Activated naive CD8-positive, alpha-beta T cell treated with anti-CD3 and anti-CD28 coated beads for 36 hours (primary cell): ENCODE results near the gene CEP20. TPM values are rescaled to one million over a fixed set of nuclear protein-coding genes. Genes with fewer than 3 reads are reported as not detected.

Experiments used
- DNase-seq: peaks from one replicate; pipeline ENCODE4 v3.0.0; 2021
- H3K27ac Mint-ChIP-seq: one replicate; pipeline ENCODE4 v1.8.0; 2022; ENCODE audit warnings: mild to moderate bottlenecking, moderate library complexity, mixed read lengths
- H3K27me3 Mint-ChIP-seq: one replicate; pipeline ENCODE4 v1.8.0; 2022; ENCODE audit warnings: mild to moderate bottlenecking, mixed read lengths
- H3K36me3 Mint-ChIP-seq: one replicate; pipeline ENCODE4 v1.8.0; 2021; ENCODE audit warnings: mild to moderate bottlenecking, mixed read lengths
- H3K4me1 Mint-ChIP-seq: one replicate; pipeline ENCODE4 v1.8.0; 2021; ENCODE audit warnings: mixed read lengths
- H3K4me3 Mint-ChIP-seq: one replicate; pipeline ENCODE4 v1.8.0; 2022; ENCODE audit warnings: mild to moderate bottlenecking, moderate library complexity, mixed read lengths
- H3K9me3 Mint-ChIP-seq: one replicate; pipeline ENCODE4 v1.8.0; 2022; ENCODE audit warnings: mixed read lengths
- total RNA-seq, 2 experiments: library from RNA; stranded (reverse); gene quantifications; one replicate each; pipeline ENCODE4 v1.2.3, GENCODE V29; 2021

Gene CEP20
- total RNA-seq, 2 experiments from 2014 or later: 37.5 to 44.9 TPM

DNA sequence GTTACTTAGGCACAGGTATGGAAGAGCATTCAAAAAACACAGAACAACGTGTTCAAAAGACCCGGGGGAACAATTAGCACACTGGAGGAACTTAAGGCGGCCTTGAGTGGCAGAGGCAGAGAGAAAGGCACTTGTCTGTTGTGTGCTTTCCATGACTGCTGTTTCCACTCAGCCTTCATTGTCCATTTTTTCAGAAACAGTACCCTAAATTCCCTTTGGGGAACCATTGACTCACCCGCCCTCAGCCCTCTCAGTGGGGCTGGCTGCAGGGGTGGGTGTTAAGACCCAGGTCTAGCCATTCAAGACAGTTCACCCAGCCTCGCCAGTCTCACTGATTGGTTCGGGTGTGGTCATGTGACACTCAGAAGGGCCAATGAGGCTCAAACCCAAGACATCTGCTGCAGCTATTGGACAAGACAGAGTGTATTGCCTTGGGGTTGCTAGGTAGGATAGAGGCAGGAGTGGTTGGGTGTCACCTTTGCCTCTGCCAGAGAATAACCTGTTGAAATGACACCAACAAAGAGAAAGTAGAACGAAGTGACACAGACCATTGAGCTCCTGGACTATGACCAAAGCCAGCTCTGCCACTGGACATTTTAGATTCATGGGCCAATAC is 19.6 kb upstream of the CEP20 start:
- Mint-ChIP-seq H3K27me3 (no peaks in the 10 kb centered on the region), H3K36me3 (no peaks in the 10 kb centered on the region), H3K9me3 (peaks cover 3% of the 10 kb centered on the region), H3K27ac (no peak overlapping the region), H3K4me1 (peaks cover 10% of the 10 kb centered on the region), H3K4me3 (no peak overlapping the region)
- DNase-seq: peak; percentile 57

DNA sequence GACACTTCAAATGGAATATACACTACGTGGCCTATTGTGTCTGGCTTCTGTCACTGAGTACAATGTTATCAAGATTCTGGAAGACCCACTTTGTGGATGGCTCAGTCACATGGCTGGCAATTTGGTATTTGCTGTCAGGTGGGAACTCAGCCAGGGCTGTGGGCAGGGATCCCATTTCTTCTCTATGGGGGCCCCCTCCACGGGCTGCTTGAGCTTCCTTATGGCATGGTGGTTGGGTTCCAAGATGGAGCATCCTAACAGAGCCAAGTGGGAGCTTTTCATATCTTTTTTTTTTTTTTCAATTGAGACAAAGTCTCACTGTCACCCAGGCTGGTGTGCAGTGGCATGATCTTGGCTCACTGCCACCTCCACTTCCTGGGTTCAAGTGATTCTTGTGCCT is 18.0 kb upstream of the CEP20 start:
- peaks cover 4% of the 10 kb centered on the region for H3K4me1 Mint-ChIP-seq
- peaks cover 3% of the 10 kb centered on the region for H3K9me3 Mint-ChIP-seq
- H3K27me3 Mint-ChIP-seq: no peaks in the 10 kb centered on the region
- no peaks in the 10 kb centered on the region for H3K36me3 Mint-ChIP-seq
- no peak for DNase-seq
- no peak overlapping the region for H3K27ac Mint-ChIP-seq
- H3K4me3 Mint-ChIP-seq: no peak overlapping the region

DNA sequence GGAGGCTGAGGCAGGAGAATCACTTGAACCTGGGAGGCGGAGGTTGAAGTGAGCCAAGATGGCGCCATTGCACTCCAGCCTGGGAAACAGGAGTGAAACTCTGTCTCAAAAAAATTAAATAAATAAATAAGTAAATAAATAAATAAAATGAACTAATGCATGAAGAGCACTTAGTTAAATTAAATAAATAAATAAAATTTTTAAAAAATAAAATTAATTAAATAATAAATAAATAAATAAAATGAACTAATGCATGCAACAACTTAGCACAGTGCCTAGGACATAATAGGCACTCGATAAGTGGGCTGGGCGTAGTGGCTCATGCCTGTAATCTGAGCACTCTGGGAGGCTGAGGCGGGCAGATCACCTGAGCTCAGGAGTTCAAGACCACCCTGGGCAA is 15.6 kb upstream of the CEP20 start:
- Mint-ChIP-seq H3K4me1 (peaks cover 12% of the 10 kb centered on the region), H3K9me3 (peaks cover 3% of the 10 kb centered on the region), H3K27me3 (no peaks in the 10 kb centered on the region), H3K27ac (no peak overlapping the region), H3K4me3 (no peak overlapping the region), H3K36me3 (no peaks in the 10 kb centered on the region)
- DNase-seq: no peak

DNA sequence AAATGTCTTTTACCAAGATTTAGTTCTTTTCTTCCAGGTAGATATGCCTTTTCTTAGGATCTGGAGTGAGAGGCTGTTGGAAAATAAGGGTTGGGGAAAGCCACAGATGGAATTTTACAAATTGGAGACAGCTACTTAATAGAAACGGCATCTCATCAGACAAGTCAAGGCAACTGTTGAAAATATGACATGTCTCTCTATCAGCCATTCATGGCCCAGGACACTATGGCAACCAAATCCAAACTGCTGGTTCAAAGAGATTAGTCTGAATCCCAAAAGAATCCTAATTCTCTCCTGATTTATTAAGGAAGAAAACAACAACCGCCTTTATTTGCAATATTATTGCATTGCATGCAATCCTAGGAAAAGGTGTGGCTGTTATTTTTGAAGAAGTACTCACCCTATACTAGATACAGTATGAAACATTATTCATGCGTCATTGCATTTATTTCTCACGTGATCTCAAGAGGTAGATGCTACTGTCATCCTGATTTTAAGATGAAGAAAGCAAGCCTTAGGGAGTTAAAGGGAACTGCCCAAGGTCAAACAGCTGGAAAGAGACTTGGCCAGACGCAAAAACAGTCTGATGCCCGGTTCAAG is 12.6 kb upstream of the CEP20 start:
- no peaks in the 10 kb centered on the region for H3K27me3 Mint-ChIP-seq
- H3K4me3 Mint-ChIP-seq: no peak overlapping the region
- H3K9me3 Mint-ChIP-seq: no peaks in the 10 kb centered on the region
- no peak overlapping the region for H3K27ac Mint-ChIP-seq
- H3K36me3 Mint-ChIP-seq: no peaks in the 10 kb centered on the region
- peaks cover 16% of the 10 kb centered on the region for H3K4me1 Mint-ChIP-seq
- DNase-seq: no peak

DNA sequence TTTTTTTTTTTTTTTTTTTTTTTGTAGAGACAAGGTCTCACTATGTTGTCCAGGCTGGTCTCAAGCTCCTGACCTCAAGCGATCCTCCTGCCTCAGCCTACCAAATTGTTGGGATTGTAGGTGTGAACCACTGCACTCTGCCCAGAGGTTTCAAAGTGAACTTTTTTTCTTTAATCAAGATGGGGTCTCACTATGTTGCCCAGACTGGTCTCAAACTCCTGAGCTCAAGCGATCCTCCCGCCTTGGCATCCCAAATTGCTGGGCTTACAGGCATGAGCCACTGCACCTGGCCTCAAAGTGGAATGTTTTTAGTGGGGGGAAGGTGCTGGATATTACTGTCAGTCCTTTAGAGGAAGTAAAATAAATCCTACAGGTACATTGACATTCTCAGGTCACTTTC is 12.0 kb upstream of the CEP20 start:
- no peak overlapping the region for H3K27ac Mint-ChIP-seq
- H3K4me1 Mint-ChIP-seq: peaks cover 16% of the 10 kb centered on the region
- no peaks in the 10 kb centered on the region for H3K27me3 Mint-ChIP-seq
- no peak for DNase-seq
- H3K36me3 Mint-ChIP-seq: no peaks in the 10 kb centered on the region
- no peak overlapping the region for H3K4me3 Mint-ChIP-seq
- no peaks in the 10 kb centered on the region for H3K9me3 Mint-ChIP-seq

DNA sequence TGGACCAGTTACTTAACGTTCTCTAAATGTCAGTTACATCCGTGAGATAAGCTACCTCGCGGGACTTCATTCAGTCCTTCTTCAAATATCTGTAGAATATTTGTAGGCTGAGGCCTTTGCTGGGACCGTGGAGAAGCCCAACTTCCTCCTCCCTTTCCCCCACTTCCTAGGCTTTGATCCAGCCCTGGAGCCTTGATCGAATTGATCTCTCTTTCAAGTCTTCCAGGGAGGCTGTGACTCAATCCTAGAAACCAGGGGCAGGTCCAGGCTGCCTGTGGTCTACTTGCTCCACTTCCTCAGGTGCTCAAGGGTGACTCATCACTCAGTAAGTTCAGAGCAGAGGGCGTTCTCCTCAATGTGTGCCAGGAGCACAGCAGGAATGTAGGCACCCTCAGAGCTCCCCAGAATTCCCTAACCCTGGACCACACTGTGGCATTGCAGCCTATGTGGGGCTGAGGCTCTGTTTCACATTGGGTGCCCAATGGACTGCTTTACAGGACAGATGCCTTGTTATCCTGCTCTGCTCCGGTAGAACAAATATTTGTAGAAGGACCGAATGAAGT is 11.2 kb upstream of the CEP20 start:
- Mint-ChIP-seq H3K27me3 (no peaks in the 10 kb centered on the region), H3K27ac (no peak overlapping the region), H3K4me3 (no peak overlapping the region), H3K36me3 (no peaks in the 10 kb centered on the region), H3K9me3 (no peaks in the 10 kb centered on the region), H3K4me1 (peaks cover 16% of the 10 kb centered on the region)
- DNase-seq: peak; percentile 44

DNA sequence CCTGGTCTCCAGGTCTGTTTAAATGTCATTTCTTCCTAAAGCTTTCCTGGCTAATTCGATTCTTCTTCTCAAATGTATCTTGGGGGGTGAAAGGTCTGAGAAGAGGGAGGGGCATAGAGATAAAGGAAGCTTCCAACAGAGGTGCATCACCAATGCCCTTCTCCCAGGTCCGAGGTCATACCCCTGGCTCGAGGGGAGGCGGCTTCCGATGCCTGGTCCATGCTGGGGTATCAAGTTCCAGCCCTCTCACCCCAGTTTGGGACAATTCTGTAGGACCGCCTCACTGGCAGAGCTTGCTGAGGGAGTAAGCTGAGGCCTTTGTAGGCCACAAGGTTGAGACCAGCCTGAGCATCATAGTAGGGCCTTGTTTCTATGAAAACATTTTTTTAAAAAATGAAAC is 10.3 kb upstream of the CEP20 start:
- Mint-ChIP-seq H3K4me1 (peaks cover 16% of the 10 kb centered on the region), H3K27ac (no peak overlapping the region), H3K36me3 (no peaks in the 10 kb centered on the region), H3K27me3 (no peaks in the 10 kb centered on the region), H3K9me3 (no peaks in the 10 kb centered on the region), H3K4me3 (no peak overlapping the region)
- no peak for DNase-seq

DNA sequence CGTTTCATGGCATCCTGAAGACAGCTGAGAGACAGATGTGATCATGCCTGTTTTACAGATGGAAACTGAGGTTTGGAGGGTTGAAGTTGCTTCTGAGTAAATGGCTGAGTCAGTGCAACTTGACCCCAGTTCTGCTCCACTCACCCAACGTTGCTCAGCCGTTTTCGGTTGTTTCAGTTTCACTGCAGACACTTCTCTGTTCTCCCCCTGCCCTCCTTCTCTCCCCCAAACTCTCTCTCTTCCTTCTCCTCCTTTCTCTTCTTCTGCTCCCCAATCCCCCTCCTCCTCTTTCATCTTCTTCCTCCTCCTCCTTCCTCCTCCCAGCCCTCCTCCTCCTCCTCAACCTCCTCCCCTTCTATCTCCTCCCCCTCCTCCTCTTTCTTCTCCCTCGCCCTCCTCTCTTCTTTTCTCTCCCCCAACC is 9.4 kb upstream of the CEP20 start:
- peaks cover 16% of the 10 kb centered on the region for H3K4me1 Mint-ChIP-seq
- H3K27me3 Mint-ChIP-seq: no peaks in the 10 kb centered on the region
- H3K27ac Mint-ChIP-seq: no peak overlapping the region
- peak; percentile 32 for DNase-seq
- H3K9me3 Mint-ChIP-seq: no peaks in the 10 kb centered on the region
- H3K36me3 Mint-ChIP-seq: no peaks in the 10 kb centered on the region
- peak overlapping the region; percentile 25 for H3K4me3 Mint-ChIP-seq

DNA sequence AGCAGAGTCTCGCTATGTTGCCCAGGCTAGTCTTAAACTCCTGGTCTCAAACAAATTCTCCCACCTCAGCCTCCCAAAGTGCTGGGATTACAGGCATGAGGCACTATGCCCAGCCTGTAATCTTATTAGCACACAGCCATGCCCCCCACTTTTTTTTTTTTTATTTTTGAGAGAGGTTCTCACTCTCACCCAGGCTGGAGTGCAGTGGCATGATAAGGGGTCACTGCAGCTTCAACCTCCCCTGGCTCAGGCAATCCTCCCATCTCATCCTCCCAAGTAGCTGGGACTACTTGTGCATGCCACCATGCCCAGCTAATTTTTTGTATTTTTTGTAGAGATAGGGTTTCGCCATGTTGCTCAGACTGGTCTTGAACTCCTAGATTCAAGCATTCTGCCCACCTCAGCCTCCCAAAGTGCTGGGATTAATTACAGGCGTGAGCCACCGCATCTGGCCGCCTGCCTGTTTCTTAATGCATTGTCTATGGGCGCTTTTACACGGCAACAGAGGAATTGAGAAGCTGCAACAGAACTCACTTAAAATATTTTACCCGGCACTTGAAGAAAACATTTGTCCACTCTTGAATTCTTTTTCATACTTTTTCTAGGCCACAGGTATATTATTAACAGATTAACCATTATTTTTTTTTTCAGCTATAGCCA is 8.8 kb upstream of the CEP20 start:
- Mint-ChIP-seq H3K36me3 (no peaks in the 10 kb centered on the region), H3K9me3 (no peaks in the 10 kb centered on the region), H3K27me3 (no peaks in the 10 kb centered on the region), H3K4me1 (peaks cover 16% of the 10 kb centered on the region), H3K27ac (no peak overlapping the region), H3K4me3 (no peak overlapping the region)
- DNase-seq: no peak

DNA sequence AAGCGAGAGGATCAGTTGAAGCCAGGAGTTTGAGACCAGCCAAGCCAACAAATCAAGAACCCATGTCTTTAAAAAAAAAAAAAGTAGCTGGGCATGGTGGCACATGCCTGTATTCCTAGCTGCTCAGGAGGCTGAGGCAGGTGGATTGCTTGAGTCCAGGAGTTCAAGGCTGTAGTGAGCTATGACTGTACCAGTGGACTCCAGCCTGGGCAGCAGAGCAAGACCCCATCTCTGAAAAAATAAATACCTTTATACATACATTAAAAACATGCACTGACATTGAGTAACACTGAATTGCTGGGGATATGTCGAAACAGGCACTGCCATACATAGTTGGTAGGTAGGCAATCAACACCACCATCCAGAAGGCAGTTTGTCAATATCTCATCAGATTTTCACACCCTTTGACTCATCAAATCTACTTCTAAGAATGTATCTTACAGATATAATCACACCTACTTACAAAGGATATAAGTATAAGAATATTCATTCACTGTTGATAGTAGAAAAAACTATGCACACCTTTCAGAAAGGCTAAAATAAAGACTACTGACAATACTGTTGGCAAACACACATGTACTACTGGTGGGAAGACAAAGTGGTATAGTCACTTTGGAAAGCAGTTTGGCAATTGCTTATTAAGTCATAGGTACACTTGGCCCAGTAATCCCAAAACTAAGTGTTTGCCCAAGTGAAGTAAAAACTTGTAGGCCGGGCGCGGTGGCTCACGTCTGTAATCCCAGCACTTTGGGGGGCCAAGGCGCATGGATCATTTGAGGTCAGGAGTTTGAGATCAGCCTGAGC is 6.4 kb upstream of the CEP20 start:
- Mint-ChIP-seq H3K27me3 (no peaks in the 10 kb centered on the region), H3K4me1 (peaks cover 14% of the 10 kb centered on the region), H3K9me3 (no peaks in the 10 kb centered on the region), H3K36me3 (no peaks in the 10 kb centered on the region), H3K27ac (no peak overlapping the region), H3K4me3 (no peak overlapping the region)
- DNase-seq: no peak

DNA sequence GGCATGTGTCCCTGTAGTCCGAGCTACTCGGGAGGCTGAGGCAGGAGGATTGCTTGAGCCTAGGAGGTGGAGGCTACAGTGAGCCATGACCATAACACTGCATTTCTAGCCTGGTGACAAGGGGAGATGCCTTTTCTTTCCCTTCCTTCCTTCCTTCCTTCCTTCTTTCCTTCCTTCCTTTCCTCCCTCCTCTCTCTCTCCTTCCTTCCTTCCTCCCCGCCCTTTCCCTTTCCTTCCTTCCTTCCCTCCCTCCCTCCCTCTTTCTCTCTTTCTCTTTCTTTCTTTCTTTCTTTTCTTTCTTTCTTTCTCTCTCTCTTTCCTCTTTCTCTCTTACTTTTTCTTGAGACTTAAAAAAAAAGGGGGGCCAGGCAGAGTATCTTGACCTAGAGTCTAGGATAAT is 3.1 kb upstream of the CEP20 start:
- Mint-ChIP-seq H3K9me3 (no peaks in the 10 kb centered on the region), H3K27me3 (no peaks in the 10 kb centered on the region), H3K27ac (no peak overlapping the region), H3K4me3 (no peak overlapping the region), H3K36me3 (peaks cover 4% of the 10 kb centered on the region), H3K4me1 (peaks cover 15% of the 10 kb centered on the region)
- DNase-seq: no peak

DNA sequence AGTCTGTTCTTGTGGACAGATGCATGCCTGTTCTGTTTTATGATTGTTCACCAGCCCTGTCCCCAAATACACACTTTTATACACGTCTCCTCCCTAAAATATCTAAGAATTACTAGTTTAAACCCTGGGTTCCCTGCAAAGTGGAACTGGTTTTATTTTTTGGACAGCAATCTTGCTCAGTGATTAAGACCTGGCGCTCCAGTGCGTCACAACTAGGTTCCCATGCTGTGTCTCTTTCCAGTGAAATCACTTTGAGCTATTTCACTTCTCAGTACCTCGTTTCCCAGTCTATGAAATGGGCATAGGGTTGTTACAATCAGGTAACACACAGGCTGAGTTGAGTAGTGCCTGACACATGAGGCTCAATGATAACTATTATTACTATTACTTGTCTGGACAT is 1.1 kb downstream of the CEP20 start:
- DNase-seq: no peak
- Mint-ChIP-seq H3K9me3 (no peaks in the 10 kb centered on the region), H3K27me3 (no peaks in the 10 kb centered on the region), H3K4me1 (peaks cover 34% of the 10 kb centered on the region), H3K4me3 (peak overlapping the region; percentile 100), H3K27ac (peak overlapping the region; percentile 100), H3K36me3 (peaks cover 5% of the 10 kb centered on the region)

DNA sequence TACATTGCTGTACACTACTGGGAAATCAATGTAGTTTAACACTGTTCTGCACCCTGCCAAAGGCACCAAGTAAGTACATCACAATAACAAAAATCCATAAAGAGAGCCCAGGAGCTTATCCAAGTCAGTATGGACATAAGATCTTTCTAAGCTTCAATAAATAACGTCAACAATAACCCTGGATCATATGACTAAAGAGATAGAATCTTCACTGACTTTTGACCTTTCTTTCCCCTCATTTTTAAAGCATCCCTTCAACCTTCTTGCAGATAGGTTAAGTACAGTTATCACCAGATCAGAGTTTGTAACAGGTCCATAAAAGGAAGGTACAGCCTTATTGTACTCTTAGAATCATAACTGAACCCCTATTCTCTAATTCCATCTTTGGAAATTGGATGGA is 2.3 kb downstream of the CEP20 start:
- Mint-ChIP-seq H3K36me3 (peaks cover 5% of the 10 kb centered on the region), H3K4me3 (peak overlapping the region; percentile 26), H3K9me3 (no peaks in the 10 kb centered on the region), H3K4me1 (peaks cover 34% of the 10 kb centered on the region), H3K27ac (no peak overlapping the region), H3K27me3 (no peaks in the 10 kb centered on the region)
- DNase-seq: no peak

DNA sequence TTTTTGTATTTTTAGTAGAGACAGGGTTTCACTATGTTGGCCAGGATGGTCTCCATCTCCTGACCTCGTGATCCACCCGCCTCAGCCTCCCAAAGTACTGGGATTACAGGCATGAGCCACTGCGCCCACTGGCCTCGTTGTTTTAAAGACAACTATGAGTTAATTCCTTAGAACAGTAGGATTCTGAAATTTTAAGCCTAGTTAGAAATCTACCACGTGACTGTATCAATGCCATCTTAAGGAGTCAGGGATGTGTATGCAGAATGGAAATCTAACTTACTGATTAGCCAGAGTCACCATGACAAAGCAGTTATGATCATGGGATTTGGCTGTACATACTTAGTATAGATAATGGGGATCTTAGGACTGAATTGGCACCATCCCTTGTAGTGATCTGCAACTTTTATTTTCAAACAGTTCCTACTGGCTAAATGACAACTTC is 2.8 kb downstream of the CEP20 start:
- Mint-ChIP-seq H3K27me3 (no peaks in the 10 kb centered on the region), H3K27ac (no peak overlapping the region), H3K4me1 (peaks cover 34% of the 10 kb centered on the region), H3K9me3 (no peaks in the 10 kb centered on the region), H3K4me3 (no peak overlapping the region), H3K36me3 (peaks cover 5% of the 10 kb centered on the region)
- DNase-seq: no peak

DNA sequence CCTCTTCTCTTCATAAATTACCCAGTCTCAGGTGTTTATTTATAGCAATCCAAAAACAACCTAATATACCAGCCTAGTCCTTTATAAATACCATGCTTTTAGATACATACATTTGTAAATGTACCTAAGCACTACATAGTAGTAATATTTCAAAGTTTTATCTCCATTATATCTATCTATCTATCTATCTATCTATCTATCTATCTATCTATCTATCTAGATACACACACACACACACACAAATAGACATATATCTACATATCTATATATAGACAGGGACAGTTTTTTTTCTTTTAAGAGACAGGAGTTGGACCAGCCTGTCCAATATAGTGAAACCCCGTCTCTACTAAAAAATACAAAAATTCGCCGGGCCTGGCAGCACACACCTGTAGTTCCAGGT is 5.8 kb downstream of the CEP20 start:
- peaks cover 34% of the 10 kb centered on the region for H3K4me1 Mint-ChIP-seq

More for the DNA sequence above, 5.8 kb downstream of the CEP20 start:
- Mint-ChIP-seq H3K36me3 (peaks cover 3% of the 10 kb centered on the region), H3K27me3 (no peaks in the 10 kb centered on the region), H3K4me3 (no peak overlapping the region), H3K9me3 (no peaks in the 10 kb centered on the region), H3K27ac (no peak overlapping the region)
- DNase-seq: no peak
